Type B pancreatic cell (in vitro differentiated cells): ENCODE results near the gene UAP1. TPM values are rescaled to one million over a fixed set of nuclear protein-coding genes. Genes with fewer than 3 reads are reported as not detected.

ENCODE experiments used
- DNase-seq: peaks from one replicate; pipeline ENCODE4 v3.0.0; 2021; ENCODE audit warnings: mixed read lengths; ENCODE audit not compliant: unreplicated experiment; ENCODE audit errors: extremely low spot score
- H3K27ac Mint-ChIP-seq: 2 replicates; pipeline ENCODE4 v1.8.0; 2021; ENCODE audit warnings: mild to moderate bottlenecking, mixed read lengths
- H3K27me3 Mint-ChIP-seq: 2 replicates; pipeline ENCODE4 v1.8.0; 2021; ENCODE audit warnings: mixed read lengths
- H3K36me3 Mint-ChIP-seq: 2 replicates; pipeline ENCODE4 v1.8.0; 2021; ENCODE audit warnings: mixed read lengths
- H3K4me1 Mint-ChIP-seq: one replicate; pipeline ENCODE4 v1.8.0; 2021; ENCODE audit warnings: mixed read lengths; ENCODE audit not compliant: unreplicated experiment
- H3K4me3 Mint-ChIP-seq: 2 replicates; pipeline ENCODE4 v1.8.0; 2021; ENCODE audit warnings: mild to moderate bottlenecking, mixed read lengths
- H3K9me3 Mint-ChIP-seq: 2 replicates; pipeline ENCODE4 v1.8.0; 2021; ENCODE audit warnings: mixed read lengths
- CTCF ChIP-seq: fragments of 200-600 bp; sonication (generic); conservative IDR thresholded peaks from 2 replicates; pipeline ENCODE4 v1.5.0; 2021; ENCODE audit warnings: antibody characterized with exemption, mild to moderate bottlenecking
- long read RNA-seq: library from polyadenylated mRNA; unstranded; transcript quantifications from one replicate; pipeline ENCODE4 v2.0.0, GENCODE V29; 2020
- total RNA-seq: library from RNA; stranded (reverse); gene quantifications from 2 replicates; pipeline ENCODE4 v1.2.1, GENCODE V29; 2021; ENCODE audit warnings: low replicate concordance

Gene UAP1
- total RNA-seq = 26.8 and 31.6 TPM in 2 replicates
- long read RNA-seq, transcript UAP1-204 (10 exons, 2,294 nt) = minor isoform, 5 of 37 reads
- long read RNA-seq, transcript UAP1-201 (11 exons, 2,377 nt) = major isoform, 15 of 37 reads
- long read RNA-seq, partial matches to known transcripts = 7 of 37 reads
- long read RNA-seq, other reads (novel, unspliced or antisense) = 8 of 37 reads

GRCh38 chr1:162561616-162562469, at the start of gene UAP1:
TSS of gene UAP1 (plus strand) at chr1:162561722. CDS start at chr1:162566069, 4,347 bp downstream.
- peaks cover 39% of the 10 kb centered on the region for H3K4me1 Mint-ChIP-seq
- H3K27ac Mint-ChIP-seq = peak within 1 kb of the TSS; percentile 94
- no peak for DNase-seq
- H3K9me3 Mint-ChIP-seq = no peaks in the 10 kb centered on the region
- TF ChIP-seq CTCF = no peak
- peak within 1 kb of the TSS; percentile 96 for H3K4me3 Mint-ChIP-seq
- H3K27me3 Mint-ChIP-seq = no peaks in the 10 kb centered on the region
- H3K36me3 Mint-ChIP-seq = peaks cover 1% of the 10 kb centered on the region

- Mint-ChIP-seq H3K4me1 (no peaks in the 10 kb centered on the region), H3K4me3 (no peak overlapping the region), H3K9me3 (no peaks in the 10 kb centered on the region), H3K27ac (no peak overlapping the region), H3K36me3 (peaks cover 24% of the 10 kb centered on the region), H3K27me3 (no peaks in the 10 kb centered on the region)
- DNase-seq = no peak
- TF ChIP-seq CTCF = no peak
Measured at GRCh38 chr1:162527314-162527713, 34.2 kb upstream of the UAP1 start.

GRCh38 chr1:162530307-162530987, 31.1 kb upstream of the UAP1 start:
- Mint-ChIP-seq H3K9me3 (no peaks in the 10 kb centered on the region), H3K4me1 (no peaks in the 10 kb centered on the region), H3K27ac (no peak overlapping the region), H3K4me3 (no peak overlapping the region), H3K36me3 (peaks cover 3% of the 10 kb centered on the region), H3K27me3 (no peaks in the 10 kb centered on the region)
- no peak for DNase-seq
- TF ChIP-seq CTCF = no peak

- no peaks in the 10 kb centered on the region for H3K4me1 Mint-ChIP-seq
- no peaks in the 10 kb centered on the region for H3K27me3 Mint-ChIP-seq
- no peak overlapping the region for H3K4me3 Mint-ChIP-seq
- H3K27ac Mint-ChIP-seq = no peak overlapping the region
- TF ChIP-seq CTCF = no peak
- H3K9me3 Mint-ChIP-seq = no peaks in the 10 kb centered on the region
- H3K36me3 Mint-ChIP-seq = peaks cover 2% of the 10 kb centered on the region
- DNase-seq = no peak
Measured at GRCh38 chr1:162530988-162531319, 30.6 kb upstream of the UAP1 start.

- Mint-ChIP-seq H3K9me3 (no peaks in the 10 kb centered on the region), H3K4me3 (no peak overlapping the region), H3K27ac (no peak overlapping the region), H3K27me3 (no peaks in the 10 kb centered on the region), H3K36me3 (no peaks in the 10 kb centered on the region), H3K4me1 (no peaks in the 10 kb centered on the region)
- TF ChIP-seq CTCF = no peak
- no peak for DNase-seq
Measured at GRCh38 chr1:162535501-162535900, 26.0 kb upstream of the UAP1 start.
